ENCODE results near the gene C19orf38. TPM values are rescaled to one million over a fixed set of nuclear protein-coding genes. Genes with fewer than 3 reads are reported as not detected.
"Not testable (repeated sequence)": the region's sequence is repeated elsewhere in the genome, so short reads cannot be mapped to it uniquely, and the experiment has no call there.

Gene C19orf38
- total and polyA plus RNA-seq, 2 donors (not counting 3 experiments of a cell fraction or from before 2014, with no cell fraction given): not detected

DNA sequence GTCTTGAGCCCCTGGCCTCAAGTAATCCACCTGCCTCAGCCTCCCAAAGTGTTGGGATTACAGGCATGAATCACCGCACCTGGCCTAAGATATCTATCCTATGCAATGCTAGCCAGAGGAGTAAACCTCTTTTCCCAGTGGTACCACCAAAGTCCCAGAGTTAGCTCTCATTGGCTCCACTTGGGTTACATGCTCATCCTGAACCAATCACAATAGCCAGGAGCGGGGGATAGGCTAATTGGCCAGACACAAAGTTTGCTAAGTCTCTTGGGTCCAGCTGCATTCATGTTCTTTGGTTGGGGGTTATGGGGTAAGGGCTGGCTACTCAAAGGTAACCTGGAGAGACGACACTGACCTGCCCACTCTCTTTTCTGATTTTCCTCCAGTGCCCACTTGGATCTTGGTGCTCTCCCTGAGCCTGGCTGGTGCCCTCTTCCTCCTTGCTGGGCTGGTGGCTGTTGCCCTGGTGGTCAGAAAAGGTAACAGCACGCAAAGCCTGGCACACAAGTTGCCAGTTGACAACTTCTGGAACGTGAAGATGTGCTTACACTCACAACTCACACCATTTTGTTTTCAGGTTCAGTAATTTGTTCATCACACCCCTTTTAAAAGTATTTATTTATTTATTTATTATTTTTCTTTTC, 7.8 kb downstream of the C19orf38 start:
- FAIRE-seq (peak; percentile 71), DNase-seq (ENCODE audit: low read depth, low spot score) (peak; percentile 17)
- Histone ChIP-seq H3K79me2 (ENCODE audit: control insufficient read depth, insufficient read depth, low read length) (no peaks in the 10 kb centered on the region), H3K9me3 (replicated peaks; ENCODE audit: control insufficient read depth, insufficient read depth, low read length) (no peaks in the 10 kb centered on the region), H2AFZ (ENCODE audit: low read depth, low read length) (no peak overlapping the region), H3K27me3 (ENCODE audit: control insufficient read depth in 2 of 2, insufficient read depth in 2 of 2, low read length in 2 of 2) (no peaks in the 10 kb centered on the region), H3K4me1 (ENCODE audit: control insufficient read depth, extremely low read depth, insufficient read depth, low read length) (no peaks in the 10 kb centered on the region), H3K9ac (replicated peaks; ENCODE audit: extremely low read depth, insufficient read depth, low read length) (no peak overlapping the region), H3K9me1 (replicated peaks; ENCODE audit: control insufficient read depth, extremely low read depth, insufficient read depth, low read length) (no peaks in the 10 kb centered on the region), H4K20me1 (replicated peaks; ENCODE audit: control insufficient read depth, extremely low read depth, insufficient read depth, low read length) (no peaks in the 10 kb centered on the region), H3K4me2 (ENCODE audit: insufficient read depth, low read length) (no peak overlapping the region), H3K27ac (ENCODE audit: insufficient read depth, low read depth, low read length) (no peak overlapping the region), H3K36me3 (ENCODE audit: control insufficient read depth in 2 of 2, extremely low read depth in 1 of 2, insufficient read depth in 2 of 2, low read length in 2 of 2) (no peaks in the 10 kb centered on the region), H3K4me3 (replicated peaks in 1 of 3; ENCODE audit: insufficient read depth in 1 of 3, low read depth in 1 of 3, low read length in 3 of 3) (no peak overlapping the region)
- ChIA-PET POLR2A (no interaction called here), CTCF (interaction anchor here (1.1 to 5.6 kb wide), 4 partner anchors 9 to 113 kb away, joined by 3 to 56 read pairs (median 12); partner anchors contain the start of genes CARM1 and TMED1)
- no peak for TF ChIP-seq FOS (IDR thresholded peaks at IDR 0.05; ENCODE audit: borderline replicate concordance, insufficient read depth, low read length)
- TF ChIP-seq POLR2AphosphoS5 (IDR thresholded peaks at IDR 0.05; ENCODE audit: insufficient read depth, low read depth, low read length): no peak
- TF ChIP-seq JUN (IDR thresholded peaks at IDR 0.05; ENCODE audit: borderline replicate concordance, insufficient read depth, insufficient read length, low read depth): no peak
- TF ChIP-seq EZH2 (IDR thresholded peaks at IDR 0.05; ENCODE audit: borderline replicate concordance, low read depth, low read length, severe bottlenecking): no peak
- TF ChIP-seq, protein P1, sequence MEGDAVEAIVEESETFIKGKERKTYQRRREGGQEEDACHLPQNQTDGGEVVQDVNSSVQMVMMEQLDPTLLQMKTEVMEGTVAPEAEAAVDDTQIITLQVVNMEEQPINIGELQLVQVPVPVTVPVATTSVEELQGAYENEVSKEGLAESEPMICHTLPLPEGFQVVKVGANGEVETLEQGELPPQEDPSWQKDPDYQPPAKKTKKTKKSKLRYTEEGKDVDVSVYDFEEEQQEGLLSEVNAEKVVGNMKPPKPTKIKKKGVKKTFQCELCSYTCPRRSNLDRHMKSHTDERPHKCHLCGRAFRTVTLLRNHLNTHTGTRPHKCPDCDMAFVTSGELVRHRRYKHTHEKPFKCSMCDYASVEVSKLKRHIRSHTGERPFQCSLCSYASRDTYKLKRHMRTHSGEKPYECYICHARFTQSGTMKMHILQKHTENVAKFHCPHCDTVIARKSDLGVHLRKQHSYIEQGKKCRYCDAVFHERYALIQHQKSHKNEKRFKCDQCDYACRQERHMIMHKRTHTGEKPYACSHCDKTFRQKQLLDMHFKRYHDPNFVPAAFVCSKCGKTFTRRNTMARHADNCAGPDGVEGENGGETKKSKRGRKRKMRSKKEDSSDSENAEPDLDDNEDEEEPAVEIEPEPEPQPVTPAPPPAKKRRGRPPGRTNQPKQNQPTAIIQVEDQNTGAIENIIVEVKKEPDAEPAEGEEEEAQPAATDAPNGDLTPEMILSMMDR (IDR thresholded peaks at IDR 0.05; ENCODE audit: extremely low read depth in 1 of 2, insufficient read depth in 1 of 2, low read depth in 1 of 2, low read length in 2 of 2): peak; percentile 49 to 58
- no TSS peak for BruUV-seq (replicated peaks)
- dilution Hi-C loops (cut with MboI; ENCODE audit: extremely low pct_ligation_motif_present, low sequenced_read_pairs) (no loop called here), intact Hi-C loops (cut with micrococcal nuclease) (no loop called here)

DNA sequence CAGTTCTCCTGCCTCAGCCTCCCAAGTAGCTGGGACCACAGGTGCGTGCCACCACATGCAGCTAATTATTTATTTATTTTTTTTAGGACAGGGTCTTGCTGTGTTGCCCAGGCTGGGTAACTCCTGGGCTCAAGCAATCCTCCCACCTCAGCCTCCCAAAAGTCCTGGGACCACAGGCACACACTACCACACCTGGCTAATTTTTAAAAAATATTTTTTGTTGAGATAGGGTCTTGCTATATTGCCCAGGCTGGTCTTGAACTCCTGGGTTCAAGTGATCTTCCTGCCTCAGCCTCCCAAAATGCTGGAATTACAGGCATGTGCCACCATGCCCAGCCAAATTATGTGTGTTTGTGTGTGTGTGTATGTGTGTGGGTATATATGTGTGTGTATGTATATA, 8.7 kb downstream of the C19orf38 start:
- H3K36me3 ChIP-seq (ENCODE audit: control insufficient read depth in 2 of 2, extremely low read depth in 1 of 2, insufficient read depth in 2 of 2, low read length in 2 of 2); intact Hi-C loops (cut with micrococcal nuclease); dilution Hi-C loops (cut with MboI; ENCODE audit: extremely low pct_ligation_motif_present, low sequenced_read_pairs); H3K9me3 ChIP-seq (replicated peaks; ENCODE audit: control insufficient read depth, insufficient read depth, low read length); H3K9me1 ChIP-seq (replicated peaks; ENCODE audit: control insufficient read depth, extremely low read depth, insufficient read depth, low read length); FAIRE-seq; H3K4me3 ChIP-seq (replicated peaks in 1 of 3; ENCODE audit: insufficient read depth in 1 of 3, low read depth in 1 of 3, low read length in 3 of 3); H3K4me2 ChIP-seq (ENCODE audit: insufficient read depth, low read length); H4K20me1 ChIP-seq (replicated peaks; ENCODE audit: control insufficient read depth, extremely low read depth, insufficient read depth, low read length); H3K27ac ChIP-seq (ENCODE audit: insufficient read depth, low read depth, low read length); BruUV-seq (replicated peaks); DNase-seq (ENCODE audit: low read depth, low spot score); H3K79me2 ChIP-seq (ENCODE audit: control insufficient read depth, insufficient read depth, low read length); H3K27me3 ChIP-seq (ENCODE audit: control insufficient read depth in 2 of 2, insufficient read depth in 2 of 2, low read length in 2 of 2); H2AFZ ChIP-seq (ENCODE audit: low read depth, low read length); H3K9ac ChIP-seq (replicated peaks; ENCODE audit: extremely low read depth, insufficient read depth, low read length); POLR2A ChIA-PET; H3K4me1 ChIP-seq (ENCODE audit: control insufficient read depth, extremely low read depth, insufficient read depth, low read length): not testable (repeated sequence)
- CTCF ChIA-PET: interaction anchor here (0.8 to 3.7 kb wide), 6 partner anchors 10 to 36 kb away, joined by 3 to 43 read pairs (median 17); partner anchors contain the start of genes CARM1 and TMED1

Measured in endothelial cell of umbilical vein (primary cell).